Anterior cingulate cortex (tissue), 58 donors: ENCODE measurements around the gene ASTN2.
A peak's percentile ranks its signal among the peaks of the same experiment; 100 is the strongest.

Source experiments
- DNase-seq, 58 donors: peaks; one replicate each; lab custom pipeline; 2025; lab: John Stamatoyannopoulos, UW

Gene ASTN2

GRCh38 chr9:117000196-117000723, 414.6 kb downstream of the ASTN2 start:
- DNase-seq: no peak

DNA sequence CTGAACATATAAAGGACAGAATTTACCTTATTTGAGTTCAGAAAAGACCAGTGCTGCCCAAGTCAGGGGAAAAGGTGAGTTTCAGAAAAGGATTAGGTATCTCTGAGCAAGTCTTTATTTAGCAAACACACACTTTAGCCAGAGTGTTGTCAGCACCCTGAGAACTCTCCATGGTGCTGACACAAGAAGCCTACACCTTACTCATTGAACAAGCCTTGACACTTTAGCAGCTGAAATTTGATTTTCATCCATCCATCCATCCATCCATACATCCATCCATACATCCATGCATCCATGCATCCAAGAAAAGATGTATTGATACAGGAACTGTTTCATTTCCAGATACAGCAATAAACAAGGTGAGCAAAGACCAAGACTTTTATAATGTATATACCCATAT, 416.6 kb downstream of the ASTN2 start:
- DNase-seq: no peak

GRCh38 chr9:116992865-116993264, 422.0 kb downstream of the ASTN2 start:
- DNase-seq: no peak

DNA sequence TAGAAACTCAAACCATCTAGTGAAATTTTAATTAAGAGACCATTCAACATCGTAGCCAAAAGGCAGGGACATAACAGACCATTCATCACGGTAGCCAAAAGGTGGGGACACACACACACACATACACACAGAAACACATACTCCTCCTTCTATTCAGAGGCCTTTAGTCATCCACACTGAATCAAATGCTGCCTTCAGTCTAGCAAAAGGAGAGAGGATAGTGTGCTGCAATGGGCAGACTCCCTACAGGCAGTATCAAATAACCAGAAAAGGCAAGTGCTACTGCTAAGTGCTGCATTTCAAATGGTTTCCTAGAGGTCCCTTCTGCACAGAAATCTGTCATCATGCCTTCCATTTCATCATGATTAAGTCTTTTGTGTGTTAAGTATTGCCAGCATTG, 423.8 kb downstream of the ASTN2 start:
- no peak for DNase-seq

GRCh38 chr9:116990592-116990991, 424.3 kb downstream of the ASTN2 start:
- DNase-seq: no peak

- DNase-seq: no peak
These were observed 427.0 kb downstream of the ASTN2 start for GRCh38 chr9:116987721-116988485.

- peak in 2 of 58 donors; percentile 9 to 21 for DNase-seq
These were observed 428.8 kb downstream of the ASTN2 start for GRCh38 chr9:116986015-116986414.

DNA sequence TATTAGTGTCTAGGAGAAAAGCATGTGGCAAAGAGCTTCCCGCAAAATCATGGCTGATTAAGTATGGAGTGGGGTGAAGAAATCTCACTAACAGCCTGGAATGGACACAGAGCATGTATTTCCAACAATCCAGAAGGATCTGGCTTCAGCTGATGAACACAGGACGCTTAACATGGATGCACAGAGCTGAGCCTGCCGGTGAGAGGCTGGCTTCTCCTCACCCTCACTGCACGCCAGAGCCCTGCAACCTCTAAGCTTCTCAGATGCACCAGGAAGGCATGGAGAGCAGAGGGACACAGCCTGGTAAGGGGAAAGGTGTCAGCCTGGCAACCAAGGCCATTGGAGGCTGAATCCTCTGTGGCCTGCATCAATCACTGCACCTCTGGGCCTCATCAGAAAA, 429.3 kb downstream of the ASTN2 start:
- DNase-seq: no peak

DNA sequence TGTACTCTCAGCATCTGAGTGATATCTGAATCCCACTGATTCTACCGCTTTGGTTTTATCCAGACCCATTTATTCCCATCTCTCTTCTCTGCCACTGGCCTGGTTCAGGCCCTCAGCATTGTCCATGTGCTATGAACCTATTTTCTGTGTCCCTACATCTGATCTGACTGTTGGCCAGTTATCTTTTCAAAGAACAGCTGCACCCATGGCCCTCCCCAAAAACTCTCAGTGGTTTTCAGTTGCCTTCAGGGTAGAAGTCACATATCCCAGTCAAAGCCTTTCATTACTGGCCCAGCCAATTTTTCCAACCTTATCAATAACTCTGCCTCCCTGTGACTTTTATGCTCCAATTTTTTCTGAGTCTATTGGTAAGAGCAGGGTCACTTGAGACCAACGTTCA, 430.7 kb downstream of the ASTN2 start:
- DNase-seq: no peak

GRCh38 chr9:116980582-116981120, 434.2 kb downstream of the ASTN2 start:
- DNase-seq: no peak

DNA sequence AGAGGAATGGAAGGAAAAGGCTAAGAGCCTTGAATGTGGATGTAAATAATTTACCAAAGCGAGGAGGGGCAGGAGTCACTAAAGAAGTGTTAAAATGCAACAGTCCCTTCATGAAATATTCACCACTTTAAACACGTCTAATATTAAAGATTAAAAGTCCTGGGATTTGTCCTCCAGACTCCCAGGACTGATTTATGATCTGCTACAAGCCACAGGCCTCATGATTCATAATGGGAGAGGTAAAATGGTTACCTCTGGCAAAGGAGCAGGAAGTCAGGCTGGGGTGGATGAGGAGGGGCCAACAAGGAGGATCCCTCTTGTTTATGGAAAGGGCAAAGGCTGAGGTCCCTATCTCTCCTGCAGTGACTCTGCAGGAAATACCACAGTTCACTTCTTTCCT, 435.4 kb downstream of the ASTN2 start:
- DNase-seq: no peak

GRCh38 chr9:116978155-116978554, 436.7 kb downstream of the ASTN2 start:
- no peak for DNase-seq

DNA sequence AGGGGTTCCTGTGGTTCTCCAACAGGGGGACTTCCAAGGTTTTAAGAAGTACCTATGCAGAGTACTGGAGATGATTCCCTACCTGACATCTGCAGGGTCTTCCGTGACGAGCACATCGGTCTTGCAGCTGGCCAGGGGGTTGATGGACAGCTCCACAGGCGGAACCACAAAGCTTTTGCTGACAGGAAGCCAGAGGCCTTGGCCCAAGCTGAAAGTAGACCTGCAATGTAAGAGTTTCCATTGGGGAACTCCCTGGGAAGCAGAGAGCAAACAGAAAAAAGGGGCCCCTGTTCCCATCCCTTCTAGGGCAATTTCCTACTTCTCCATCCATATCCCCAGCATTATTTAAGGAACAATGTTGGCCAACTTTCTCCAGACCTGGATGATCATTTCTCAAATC, 439.7 kb downstream of the ASTN2 start:
- DNase-seq: no peak

- DNase-seq: no peak
These were observed 448.7 kb downstream of the ASTN2 start for GRCh38 chr9:116966199-116966598.

DNA sequence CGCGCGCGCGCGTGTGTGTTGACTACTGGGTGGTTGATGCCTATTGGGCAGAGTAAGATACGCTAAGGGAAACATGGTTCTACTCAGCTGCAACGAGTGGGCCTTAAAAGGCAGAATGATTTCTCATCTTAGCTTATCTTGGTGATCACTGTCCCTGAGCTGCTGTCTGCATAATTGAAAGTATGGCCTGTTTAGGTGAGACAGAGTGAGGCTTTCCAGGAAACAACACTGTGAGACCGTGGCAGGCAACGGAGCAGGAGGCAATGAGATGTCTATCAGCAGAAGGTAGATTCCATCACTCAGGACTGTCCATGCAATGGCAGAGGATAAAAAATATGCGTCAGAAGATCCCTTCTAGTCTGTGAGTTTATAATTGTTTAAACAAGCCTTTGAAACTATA, 450.6 kb downstream of the ASTN2 start:
- DNase-seq: no peak

DNA sequence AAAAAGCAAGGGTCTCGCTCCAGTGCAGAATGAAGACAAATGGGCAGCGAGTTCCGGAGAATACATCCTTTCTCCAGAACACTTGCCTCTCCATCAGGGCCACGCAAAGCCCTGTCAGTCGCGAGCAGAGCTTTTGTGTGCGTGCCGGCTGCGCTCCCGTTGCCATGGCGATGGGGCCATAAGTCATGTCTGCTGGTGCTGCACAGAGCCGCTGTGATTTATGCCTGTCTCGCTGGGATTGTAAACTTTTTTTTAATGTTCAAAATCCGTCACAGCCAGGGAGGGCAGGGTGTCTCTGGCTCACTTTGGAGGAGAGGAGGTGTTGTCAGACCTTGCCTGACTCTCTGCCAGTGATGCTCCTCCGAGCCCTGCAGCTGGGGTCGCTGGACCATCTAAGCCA, 455.0 kb downstream of the ASTN2 start:
- peak in 39 of 58 donors; percentile 1 to 47 (median 8) for DNase-seq

- DNase-seq: no peak
These were observed 456.0 kb downstream of the ASTN2 start for GRCh38 chr9:116958881-116959280.

GRCh38 chr9:116954731-116955130, 460.1 kb downstream of the ASTN2 start:
- no peak for DNase-seq

DNA sequence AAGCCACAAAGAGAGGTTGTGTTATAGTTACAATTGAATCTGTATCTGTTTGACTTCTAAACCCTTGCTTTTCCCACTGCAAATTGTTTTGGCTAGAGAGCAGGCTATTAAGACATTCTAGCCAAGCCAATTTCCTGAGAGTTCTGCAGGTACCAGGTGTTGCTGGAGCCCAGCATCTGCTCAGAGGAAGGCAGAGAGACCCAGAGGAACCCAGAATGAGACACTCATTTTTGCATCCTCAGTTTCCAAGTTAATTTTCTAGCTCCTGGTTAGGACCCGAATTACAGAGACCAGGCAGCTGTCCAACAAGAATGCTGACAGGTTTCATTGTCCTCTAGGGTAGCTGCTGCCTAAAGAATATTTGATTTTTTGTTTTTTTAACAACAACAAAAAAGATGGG, 461.6 kb downstream of the ASTN2 start:
- DNase-seq: no peak

DNA sequence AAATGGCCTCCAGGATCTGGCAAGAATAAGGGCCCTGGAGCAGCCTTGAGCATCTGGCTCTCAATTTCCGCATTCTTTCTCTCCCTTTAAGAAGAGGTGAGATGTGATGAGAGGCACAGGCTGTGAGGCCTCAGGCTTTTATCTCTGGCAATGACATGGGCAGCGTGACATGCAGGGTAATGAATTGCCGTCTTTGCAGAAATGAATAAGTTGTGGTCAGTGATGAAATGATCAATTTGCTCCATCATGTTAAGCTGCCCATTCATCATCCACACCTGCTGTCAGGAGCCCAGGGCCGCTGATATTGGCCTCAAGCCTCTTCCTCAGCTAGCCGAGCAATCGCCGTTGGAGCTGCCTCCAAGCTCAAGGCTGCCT, 462.4 kb downstream of the ASTN2 start:
- DNase-seq: no peak

DNA sequence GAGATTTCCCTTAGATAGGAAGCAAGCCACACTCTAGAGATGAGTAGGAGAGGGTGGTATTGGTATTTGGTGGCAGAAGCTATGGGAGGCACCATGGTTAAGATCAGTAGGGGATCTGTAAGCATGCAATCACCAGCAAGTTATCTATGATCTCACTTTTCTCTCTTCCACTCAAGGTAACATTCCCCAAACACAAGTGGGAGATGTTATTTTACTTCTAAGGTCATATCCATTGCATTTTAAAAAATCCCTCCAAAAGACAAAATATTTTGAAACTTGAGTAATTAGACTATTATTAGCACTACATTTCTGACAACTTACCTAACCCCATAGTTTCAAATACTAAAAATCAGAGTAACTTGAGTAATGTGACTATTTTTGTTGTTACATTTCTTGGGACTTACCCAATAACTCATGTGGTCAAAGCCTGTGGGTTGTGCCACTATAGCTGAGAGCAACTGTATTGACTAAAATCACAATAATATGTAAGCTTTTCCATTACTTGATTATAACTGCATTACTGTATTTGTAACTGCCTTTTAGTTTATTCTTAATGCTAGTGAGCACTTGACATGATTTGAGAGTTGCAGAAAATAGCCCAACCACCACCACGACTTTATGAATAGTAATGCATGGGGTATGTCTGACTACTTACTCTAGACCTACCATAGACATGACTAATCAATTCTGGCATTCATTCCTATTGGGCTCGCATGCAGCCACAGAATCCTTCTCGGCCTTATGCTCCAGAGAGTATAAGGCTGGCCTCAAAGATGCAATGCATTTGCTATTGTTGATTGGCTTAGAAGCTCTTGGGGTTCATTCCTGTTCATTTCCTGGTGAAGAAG, 463.0 kb downstream of the ASTN2 start:
- DNase-seq: no peak
